HG03064 (cell line): ENCODE data around the gene ATP1A3.
"Not testable (repeated sequence)": the region's sequence is repeated elsewhere in the genome, so short reads cannot be mapped to it uniquely, and the experiment has no call there.

Source experiments
- ATAC-seq: cut with Tn5 transposase; IDR thresholded peaks from one replicate; pipeline ENCODE4 v1.9.1; 2021; ENCODE audit warnings: low read depth; ENCODE audit not compliant: unreplicated experiment

Gene ATP1A3

GRCh38 chr19:42012747-42013146 lies 18.7 kb upstream of the ATP1A3 start:
- ATAC-seq, result not testable (repeated sequence)

- ATAC-seq, result no peak
Measured at GRCh38 chr19:42010245-42011126, 16.5 kb upstream of the ATP1A3 start.

- ATAC-seq, result no peak
Measured at GRCh38 chr19:42006569-42006968, 12.5 kb upstream of the ATP1A3 start.

- ATAC-seq, result no peak
Measured at GRCh38 chr19:42005504-42005903, 11.5 kb upstream of the ATP1A3 start.

GRCh38 chr19:42003506-42004294 lies 9.7 kb upstream of the ATP1A3 start:
- no peak for ATAC-seq

GRCh38 chr19:41999878-42000208 lies 5.8 kb upstream of the ATP1A3 start:
- ATAC-seq, result no peak

GRCh38 chr19:41999071-41999877 lies 5.2 kb upstream of the ATP1A3 start:
- ATAC-seq, result no peak

GRCh38 chr19:41998246-41999020 lies 4.4 kb upstream of the ATP1A3 start:
- ATAC-seq, result no peak

- no peak for ATAC-seq
Measured at GRCh38 chr19:41997851-41998229, 3.8 kb upstream of the ATP1A3 start.

- ATAC-seq, result no peak
Measured at GRCh38 chr19:41997121-41997850, 3.3 kb upstream of the ATP1A3 start.

- no peak for ATAC-seq
Measured at GRCh38 chr19:41995959-41996797, 2.1 kb upstream of the ATP1A3 start.

- ATAC-seq, result no peak
Measured at GRCh38 chr19:41994994-41995958, 1.2 kb upstream of the ATP1A3 start.

GRCh38 chr19:41994521-41994971 lies 516 bp upstream of the ATP1A3 start:
- no peak for ATAC-seq

GRCh38 chr19:41991925-41992569 lies 2.0 kb downstream of the ATP1A3 start:
- not testable (repeated sequence) for ATAC-seq

- ATAC-seq, result no peak
Measured at GRCh38 chr19:41991025-41991424, 3.0 kb downstream of the ATP1A3 start.

GRCh38 chr19:41990615-41991014 lies 3.4 kb downstream of the ATP1A3 start:
- no peak for ATAC-seq

GRCh38 chr19:41990028-41990427 lies 4.0 kb downstream of the ATP1A3 start:
- ATAC-seq, result no peak
